Fibroblast of skin of left quadriceps (primary cell): ENCODE measurements around the gene CARF.

ENCODE experiments used
- DNase-seq, 2 experiments: peaks; one replicate each; pipeline ENCODE4 v3.0.0-alpha.2; 2013; ENCODE audit warnings: low read depth in 2 of 2

Gene CARF

DNA sequence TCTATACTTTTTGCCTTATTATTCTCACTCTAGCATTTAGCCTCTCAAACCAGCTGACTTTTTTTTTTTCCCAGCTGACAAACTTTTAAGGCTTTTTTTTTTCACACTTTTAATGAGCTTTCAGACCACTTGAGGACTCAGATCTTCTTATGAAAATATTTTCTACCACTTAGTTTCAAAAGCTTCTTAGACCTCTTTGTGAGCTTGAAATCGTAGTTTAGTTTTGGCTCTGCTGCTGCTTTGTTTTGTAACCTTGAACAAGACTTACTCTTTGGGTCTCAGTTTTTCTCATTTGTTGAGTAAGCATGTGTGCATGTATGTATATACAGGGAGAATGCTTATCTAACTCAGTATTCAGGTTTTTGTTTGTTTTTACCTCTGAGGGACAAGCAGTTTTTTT lies 106.1 kb downstream of the CARF start:
- no peak for DNase-seq

DNA sequence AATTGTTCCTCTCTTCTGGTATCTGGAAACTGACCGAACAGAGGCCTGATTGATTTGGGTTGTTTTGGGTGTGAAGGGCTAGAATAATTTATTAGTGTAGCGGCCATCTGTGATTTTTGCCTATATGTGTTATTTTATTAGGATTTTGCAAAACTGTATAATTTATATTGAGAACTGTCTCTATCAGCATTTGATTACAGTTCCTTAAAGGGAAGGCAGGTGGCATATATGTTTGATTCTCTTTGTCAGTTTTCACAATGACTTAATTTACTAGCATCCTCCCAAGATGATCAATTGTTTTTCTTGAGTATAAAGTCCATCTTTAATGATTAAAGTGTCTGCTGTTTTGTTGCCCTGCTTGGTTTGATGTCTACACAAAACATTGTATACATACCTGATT lies 107.1 kb downstream of the CARF start:
- no peak for DNase-seq

- no peak for DNase-seq
Measured at GRCh38 chr2:203021991-203022390, 109.9 kb downstream of the CARF start.

DNA sequence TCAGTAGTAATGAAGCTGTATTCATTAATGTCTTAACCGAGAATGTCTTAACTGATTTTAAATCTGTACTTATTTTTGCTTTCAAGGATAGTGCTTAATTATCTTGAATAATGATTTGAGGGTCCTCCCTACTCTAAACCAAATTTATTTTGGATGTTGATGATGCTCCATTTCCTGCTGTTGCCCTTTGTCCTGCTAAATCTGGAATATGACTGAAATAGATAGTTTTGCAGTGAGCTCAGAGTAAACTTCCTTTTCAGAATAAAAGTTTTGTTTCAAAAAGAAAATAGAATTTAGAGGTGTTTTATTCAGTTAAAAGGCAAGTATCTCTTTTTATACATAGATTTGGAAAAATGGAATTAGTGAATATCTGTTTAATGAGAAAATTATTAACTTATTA lies 110.7 kb downstream of the CARF start:
- no peak for DNase-seq

GRCh38 chr2:203025592-203025991 lies 113.5 kb downstream of the CARF start:
- DNase-seq = no peak

DNA sequence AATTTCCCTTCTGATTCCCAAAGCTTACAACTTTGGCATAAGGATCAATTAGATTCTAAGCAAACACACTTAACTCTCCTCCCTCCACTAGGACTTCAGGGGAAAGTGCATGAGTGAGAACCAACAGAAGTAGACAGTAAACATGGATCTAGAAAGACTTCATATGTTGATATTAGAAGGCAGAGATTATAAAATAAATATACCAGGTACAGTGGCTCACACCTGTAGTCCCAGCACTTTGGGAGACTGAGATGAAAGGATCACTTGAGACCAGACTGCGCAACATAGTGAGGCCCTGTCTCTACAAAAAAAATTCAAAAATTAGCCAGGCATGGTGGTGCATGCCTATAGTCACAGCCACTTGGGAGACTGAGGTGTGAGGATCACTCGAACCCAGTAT lies 118.5 kb downstream of the CARF start:
- no peak for DNase-seq

DNA sequence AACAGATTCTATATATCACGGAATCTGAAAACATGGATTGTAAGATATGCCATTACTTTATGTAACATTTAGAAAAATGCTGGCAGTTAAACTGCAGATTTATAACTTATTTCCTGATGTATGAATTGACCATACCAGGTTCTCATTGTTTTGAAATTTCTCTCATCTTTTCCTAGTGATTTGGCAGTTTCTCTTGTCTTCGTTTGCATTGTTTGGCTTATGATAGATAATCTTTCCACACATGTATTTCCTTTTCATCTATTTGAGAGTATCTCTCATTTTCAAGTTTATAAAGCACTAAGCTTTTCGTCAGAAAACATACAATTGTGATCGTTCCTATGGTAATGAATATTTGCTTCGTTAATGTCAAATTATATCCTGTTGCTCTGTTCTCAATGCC lies 118.9 kb downstream of the CARF start:
- DNase-seq = no peak

DNA sequence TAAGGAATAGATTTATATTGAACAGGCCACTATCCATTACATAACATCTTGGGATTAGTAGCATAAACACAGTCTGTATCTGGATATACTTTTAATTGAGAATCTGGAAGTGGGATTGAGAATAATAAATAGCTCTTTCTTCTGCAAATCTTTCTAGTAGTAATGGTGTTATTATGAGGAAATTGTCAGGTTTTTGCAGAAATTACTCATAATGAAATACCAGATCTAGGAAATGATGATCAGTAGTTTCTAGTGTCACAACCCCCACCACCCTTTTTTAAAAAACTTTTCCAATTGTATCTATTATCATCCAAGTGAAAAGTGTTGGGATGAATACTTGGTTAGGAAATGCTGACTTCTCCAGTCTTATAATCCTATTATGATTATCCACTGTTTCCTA lies 121.3 kb downstream of the CARF start:
- DNase-seq = no peak

GRCh38 chr2:203035879-203036470 lies 123.9 kb downstream of the CARF start:
- DNase-seq = no peak
